Central memory CD8-positive, alpha-beta T cell (primary cell): ENCODE results near the gene CACNB3.
"Not testable (repeated sequence)": the region's sequence is repeated elsewhere in the genome, so short reads cannot be mapped to it uniquely, and the experiment has no call there.

ENCODE experiments used
- ATAC-seq: fragments of 150-1000 bp; cut with Tn5 transposase; replicated peaks from 2 replicates; pipeline ENCODE4 v1.10.0; 2022; ENCODE audit warnings: mild to moderate bottlenecking, moderate FRiP score, moderate number of reproducible peaks; ENCODE audit not compliant: poor library complexity, severe bottlenecking; ENCODE audit errors: extremely low read depth
- DNase-seq, 2 donors: peaks; one replicate each; pipeline ENCODE4 v3.0.0; 2021; ENCODE audit warnings: low spot score in 2 of 2
- H3K27ac Mint-ChIP-seq: one replicate; pipeline ENCODE4 v1.8.0; 2022; ENCODE audit warnings: low read depth, mild to moderate bottlenecking, moderate library complexity, mixed read lengths
- H3K27me3 Mint-ChIP-seq: one replicate; pipeline ENCODE4 v1.8.0; 2022; ENCODE audit warnings: mixed read lengths
- H3K36me3 Mint-ChIP-seq: one replicate; pipeline ENCODE4 v1.8.0; 2022; ENCODE audit warnings: mild to moderate bottlenecking, moderate library complexity, mixed read lengths; ENCODE audit not compliant: insufficient read depth
- H3K4me1 Mint-ChIP-seq: one replicate; pipeline ENCODE4 v1.8.0; 2022; ENCODE audit warnings: mixed read lengths
- H3K4me3 Mint-ChIP-seq: one replicate; pipeline ENCODE4 v1.8.0; 2022; ENCODE audit warnings: mild to moderate bottlenecking, moderate library complexity, mixed read lengths
- H3K9me3 Mint-ChIP-seq: one replicate; pipeline ENCODE4 v1.8.0; 2022; ENCODE audit warnings: mixed read lengths

CACNB3 gene

DNA sequence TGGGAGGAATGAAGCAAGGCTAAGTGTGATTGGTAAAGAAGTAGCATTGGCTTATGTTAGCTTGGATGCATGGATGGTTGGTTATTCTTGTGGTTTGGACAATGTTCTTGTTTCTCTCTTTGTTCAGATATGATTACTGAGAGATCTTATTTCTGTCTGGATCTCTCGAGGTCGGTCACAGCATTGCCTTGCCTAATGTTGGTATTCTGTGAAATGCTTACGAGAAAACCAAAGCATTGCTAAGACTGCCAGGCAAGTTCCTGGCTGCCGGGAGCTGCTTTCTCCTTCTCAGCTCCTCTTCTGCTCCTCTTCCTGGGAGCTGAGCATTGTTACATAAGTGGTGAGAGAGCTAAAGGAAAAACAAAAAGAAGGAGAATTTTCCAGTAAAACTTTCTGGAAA is 54.8 kb downstream of the CACNB3 start:
- Mint-ChIP-seq H3K4me1 (no peaks in the 10 kb centered on the region), H3K36me3 (no peaks in the 10 kb centered on the region), H3K4me3 (no peak overlapping the region), H3K27ac (no peak overlapping the region), H3K9me3 (no peaks in the 10 kb centered on the region), H3K27me3 (no peaks in the 10 kb centered on the region)
- no peak for DNase-seq
- no peak for ATAC-seq

DNA sequence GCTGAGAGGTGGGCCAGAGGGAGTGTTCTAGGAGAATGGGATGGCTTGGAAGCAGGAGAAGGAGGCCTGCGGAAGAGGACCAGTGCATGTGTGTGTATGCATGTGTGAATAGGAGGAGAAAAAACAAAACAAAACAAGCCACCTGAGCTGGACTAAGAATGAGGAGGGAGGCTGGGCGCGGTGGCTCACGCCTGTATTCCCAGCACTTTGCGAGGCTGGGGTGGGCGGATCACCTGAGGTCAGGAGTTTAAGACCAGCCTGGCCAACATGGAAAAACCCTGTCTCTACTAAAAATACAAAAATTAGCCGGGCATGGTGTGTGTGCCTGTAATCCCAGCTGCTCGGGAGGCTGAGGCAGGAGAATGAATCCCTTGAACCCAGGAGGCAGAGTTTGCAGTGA is 55.2 kb downstream of the CACNB3 start:
- H3K27me3 Mint-ChIP-seq, ATAC-seq, H3K9me3 Mint-ChIP-seq, H3K4me3 Mint-ChIP-seq, H3K4me1 Mint-ChIP-seq, H3K27ac Mint-ChIP-seq, H3K36me3 Mint-ChIP-seq, DNase-seq: not testable (repeated sequence)

DNA sequence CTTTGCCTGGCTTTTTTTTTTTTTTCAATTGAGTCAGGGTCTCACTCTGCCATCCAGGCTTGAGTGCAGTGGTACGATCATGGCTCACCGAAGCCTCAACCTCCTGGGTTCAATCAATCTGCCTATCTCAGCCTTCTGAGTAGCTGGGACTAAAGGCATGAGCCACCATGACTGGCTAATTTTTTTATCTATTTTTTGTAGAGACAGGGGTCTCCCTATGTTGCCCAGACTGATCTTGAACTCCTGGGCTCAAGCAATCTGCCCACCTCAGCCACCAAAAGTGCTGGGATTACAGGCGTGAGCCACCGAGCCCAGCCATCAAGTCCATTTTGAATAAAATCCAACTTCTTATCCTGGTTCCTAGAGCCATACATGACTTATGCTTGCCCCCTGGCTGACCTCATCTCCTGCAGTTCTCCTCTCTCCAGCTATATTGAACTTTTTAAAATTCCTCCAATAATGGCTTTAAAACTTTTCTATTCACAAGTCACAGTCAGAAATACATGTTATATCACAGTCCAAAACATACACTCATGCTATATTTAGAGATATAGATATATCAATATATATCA is 57.7 kb downstream of the CACNB3 start:
- H3K4me3 Mint-ChIP-seq, result no peak overlapping the region
- DNase-seq, result no peak
- H3K4me1 Mint-ChIP-seq, result no peaks in the 10 kb centered on the region

More for the DNA sequence above, 57.7 kb downstream of the CACNB3 start:
- no peaks in the 10 kb centered on the region for H3K9me3 Mint-ChIP-seq
- no peak for ATAC-seq
- no peak overlapping the region for H3K27ac Mint-ChIP-seq
- H3K36me3 Mint-ChIP-seq, result no peaks in the 10 kb centered on the region
- peaks cover 17% of the 10 kb centered on the region for H3K27me3 Mint-ChIP-seq
